Panc1 (cell line): ENCODE measurements around the gene S1PR3. TPM values are rescaled to one million over a fixed set of nuclear protein-coding genes. Genes with fewer than 3 reads are reported as not detected.

ENCODE experiments used
- ATAC-seq: fragments of 200-7000 bp; cut with Tn5 transposase; 2 replicates; pipeline ENCODE4 v1.9.1; 2020; ENCODE audit warnings: mild to moderate bottlenecking, moderate library complexity
- BruUV-seq: library from RNA; stranded (reverse); fragments of 400-500 nt; replicated peaks from 2 replicates; lab custom pipeline; 2021; lab: Mats Ljungman, UMichigan
- CTCF ChIA-PET: fragments of 300-600 bp; sonication (Branson Sonifier 250); formaldehyde crosslinking; loops from one replicate; lab custom pipeline; 2022; ENCODE audit warnings: antibody characterized with exemption; lab: Charles Lee
- POLR2A ChIA-PET: fragments of 300-600 bp; sonication (Branson Sonifier 250); formaldehyde crosslinking; loops from one replicate; lab custom pipeline; 2022; ENCODE audit warnings: antibody characterized with exemption; lab: Charles Lee
- DNase-seq: peaks from one replicate; pipeline ENCODE4 v3.0.0-alpha.2; 2010; ENCODE audit warnings: low read depth, low spot score
- H3K27ac ChIP-seq: 2 replicates; pipeline ENCODE4 v1.5.1; 2011; ENCODE audit warnings: mild to moderate bottlenecking, low read length, inconsistent platforms
- H3K27me3 ChIP-seq: fragments of 200-500 bp; sonication (Bioruptor generic); 2 replicates; pipeline ENCODE4 v1.6.0; 2014; ENCODE audit warnings: low read length, inconsistent platforms; ENCODE audit not compliant: control insufficient read depth, insufficient read depth
- H3K36me3 ChIP-seq: fragments of 200-500 bp; sonication (Bioruptor generic); 2 replicates; pipeline ENCODE4 v1.5.1; 2014; ENCODE audit warnings: inconsistent platforms, mild to moderate bottlenecking, low read length, moderate library complexity; ENCODE audit not compliant: control insufficient read depth, insufficient read depth
- H3K4me1 ChIP-seq: 2 replicates; pipeline ENCODE4 v1.5.1; 2011; ENCODE audit warnings: inconsistent platforms, mild to moderate bottlenecking, low read length, moderate library complexity; ENCODE audit not compliant: control insufficient read depth, insufficient read depth
- H3K4me3 ChIP-seq, 2 experiments: 2 replicates each; pipeline ENCODE4 v1.5.1; 2011 to 2012; ENCODE audit warnings: low read depth in 2 of 2, low read length in 2 of 2, mild to moderate bottlenecking in 2 of 2, inconsistent platforms in 1 of 2, moderate library complexity in 1 of 2
- H3K9me3 ChIP-seq: fragments of 200-500 bp; sonication (Bioruptor generic); 2 replicates; pipeline ENCODE4 v1.5.1; 2014; ENCODE audit warnings: low read depth, mild to moderate bottlenecking, inconsistent platforms, low read length, moderate library complexity; ENCODE audit not compliant: control insufficient read depth, insufficient read depth
- POLR2AphosphoS5 ChIP-seq: IDR thresholded peaks from 2 replicates; pipeline ENCODE4 v1.6.1; 2012; ENCODE audit warnings: mild to moderate bottlenecking, low read depth, low read length, moderate library complexity
- SIN3A ChIP-seq: IDR thresholded peaks from 2 replicates; pipeline ENCODE4 v1.6.1; 2012; ENCODE audit warnings: low read depth, mild to moderate bottlenecking, low read length, moderate library complexity, borderline replicate concordance; ENCODE audit not compliant: insufficient read depth
- TCF7L2 ChIP-seq: IDR thresholded peaks from 2 replicates; pipeline ENCODE4 v1.6.1; 2011; ENCODE audit warnings: mild to moderate bottlenecking, low read depth, low read length, inconsistent platforms
- in situ Hi-C: cut with HindIII; loops from 2 replicates; pipeline ENCODE4 v1.10.0; 2016; ENCODE audit warnings: low sequenced_read_pairs, low pct_unique_long_range_greater_than_20kb
- intact Hi-C: fragments of 100-400 bp; cut with micrococcal nuclease; formaldehyde crosslinking; loops from one replicate; pipeline ENCODE4 v1.10.0; 2022; ENCODE audit not compliant: unreplicated experiment
- total RNA-seq: library from RNA; stranded (reverse); gene quantifications from one replicate; pipeline ENCODE4 v1.2.1, GENCODE V29; 2021; ENCODE audit not compliant: unreplicated experiment
- TF ChIP-seq, protein P1 (sequence below), 2 experiments: IDR thresholded peaks; 2 replicates each; pipeline ENCODE4 v1.6.1; 2011 to 2012; ENCODE audit warnings: low read depth in 2 of 2, control low read depth in 1 of 2, low read length in 1 of 2, mild to moderate bottlenecking in 1 of 2, moderate library complexity in 1 of 2; ENCODE audit not compliant: insufficient read depth in 1 of 2
- TF ChIP-seq, protein P2 (sequence below): fragments of 450-650 bp; IDR thresholded peaks from 2 replicates; pipeline ENCODE4 v1.5.1; 2017; ENCODE audit warnings: mild to moderate bottlenecking

Gene S1PR3
- total RNA-seq, 1 experiment from 2014 or later, result 8.1 TPM

DNA sequence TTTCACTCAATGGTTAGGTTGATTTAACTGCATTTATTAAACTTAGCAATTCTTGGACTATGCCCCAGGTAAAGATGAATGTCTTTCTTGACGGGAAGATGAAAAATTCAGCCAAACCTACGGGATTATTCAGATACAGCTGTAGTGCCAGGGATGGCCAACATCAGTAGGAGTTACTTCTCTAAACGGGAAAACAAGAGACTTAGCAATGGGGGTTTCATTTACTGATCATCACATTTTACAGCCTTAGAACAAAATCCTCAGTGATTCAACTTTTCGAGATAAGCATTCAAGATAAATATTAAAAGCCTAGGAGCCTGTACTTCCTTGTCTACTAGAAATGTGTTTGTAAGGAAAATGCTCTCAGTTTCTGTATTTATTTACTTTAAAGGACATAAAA, 46.1 kb downstream of the S1PR3 start:
- Histone ChIP-seq H3K9me3 (no peaks in the 10 kb centered on the region), H3K36me3 (no peaks in the 10 kb centered on the region), H3K27me3 (no peaks in the 10 kb centered on the region), H3K27ac (no peak overlapping the region), H3K4me1 (no peaks in the 10 kb centered on the region), H3K4me3 (no peak overlapping the region)
- ChIA-PET POLR2A (no interaction called here), CTCF (no interaction called here)
- ATAC-seq, result no peak
- intact Hi-C loops, result no loop called here
- in situ Hi-C loops, result no loop called here
- no peak for DNase-seq
- TF ChIP-seq, protein P1, sequence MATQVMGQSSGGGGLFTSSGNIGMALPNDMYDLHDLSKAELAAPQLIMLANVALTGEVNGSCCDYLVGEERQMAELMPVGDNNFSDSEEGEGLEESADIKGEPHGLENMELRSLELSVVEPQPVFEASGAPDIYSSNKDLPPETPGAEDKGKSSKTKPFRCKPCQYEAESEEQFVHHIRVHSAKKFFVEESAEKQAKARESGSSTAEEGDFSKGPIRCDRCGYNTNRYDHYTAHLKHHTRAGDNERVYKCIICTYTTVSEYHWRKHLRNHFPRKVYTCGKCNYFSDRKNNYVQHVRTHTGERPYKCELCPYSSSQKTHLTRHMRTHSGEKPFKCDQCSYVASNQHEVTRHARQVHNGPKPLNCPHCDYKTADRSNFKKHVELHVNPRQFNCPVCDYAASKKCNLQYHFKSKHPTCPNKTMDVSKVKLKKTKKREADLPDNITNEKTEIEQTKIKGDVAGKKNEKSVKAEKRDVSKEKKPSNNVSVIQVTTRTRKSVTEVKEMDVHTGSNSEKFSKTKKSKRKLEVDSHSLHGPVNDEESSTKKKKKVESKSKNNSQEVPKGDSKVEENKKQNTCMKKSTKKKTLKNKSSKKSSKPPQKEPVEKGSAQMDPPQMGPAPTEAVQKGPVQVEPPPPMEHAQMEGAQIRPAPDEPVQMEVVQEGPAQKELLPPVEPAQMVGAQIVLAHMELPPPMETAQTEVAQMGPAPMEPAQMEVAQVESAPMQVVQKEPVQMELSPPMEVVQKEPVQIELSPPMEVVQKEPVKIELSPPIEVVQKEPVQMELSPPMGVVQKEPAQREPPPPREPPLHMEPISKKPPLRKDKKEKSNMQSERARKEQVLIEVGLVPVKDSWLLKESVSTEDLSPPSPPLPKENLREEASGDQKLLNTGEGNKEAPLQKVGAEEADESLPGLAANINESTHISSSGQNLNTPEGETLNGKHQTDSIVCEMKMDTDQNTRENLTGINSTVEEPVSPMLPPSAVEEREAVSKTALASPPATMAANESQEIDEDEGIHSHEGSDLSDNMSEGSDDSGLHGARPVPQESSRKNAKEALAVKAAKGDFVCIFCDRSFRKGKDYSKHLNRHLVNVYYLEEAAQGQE (IDR thresholded peaks at IDR 0.05; ENCODE audit: insufficient read depth in 1 of 2, low read depth in 2 of 2, low read length in 1 of 2), result no peak
- TF ChIP-seq TCF7L2 (no peak), POLR2AphosphoS5 (no peak), SIN3A (no peak)
- TF ChIP-seq, protein P2, sequence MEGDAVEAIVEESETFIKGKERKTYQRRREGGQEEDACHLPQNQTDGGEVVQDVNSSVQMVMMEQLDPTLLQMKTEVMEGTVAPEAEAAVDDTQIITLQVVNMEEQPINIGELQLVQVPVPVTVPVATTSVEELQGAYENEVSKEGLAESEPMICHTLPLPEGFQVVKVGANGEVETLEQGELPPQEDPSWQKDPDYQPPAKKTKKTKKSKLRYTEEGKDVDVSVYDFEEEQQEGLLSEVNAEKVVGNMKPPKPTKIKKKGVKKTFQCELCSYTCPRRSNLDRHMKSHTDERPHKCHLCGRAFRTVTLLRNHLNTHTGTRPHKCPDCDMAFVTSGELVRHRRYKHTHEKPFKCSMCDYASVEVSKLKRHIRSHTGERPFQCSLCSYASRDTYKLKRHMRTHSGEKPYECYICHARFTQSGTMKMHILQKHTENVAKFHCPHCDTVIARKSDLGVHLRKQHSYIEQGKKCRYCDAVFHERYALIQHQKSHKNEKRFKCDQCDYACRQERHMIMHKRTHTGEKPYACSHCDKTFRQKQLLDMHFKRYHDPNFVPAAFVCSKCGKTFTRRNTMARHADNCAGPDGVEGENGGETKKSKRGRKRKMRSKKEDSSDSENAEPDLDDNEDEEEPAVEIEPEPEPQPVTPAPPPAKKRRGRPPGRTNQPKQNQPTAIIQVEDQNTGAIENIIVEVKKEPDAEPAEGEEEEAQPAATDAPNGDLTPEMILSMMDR, result no peak
- BruUV-seq, result no TSS peak

DNA sequence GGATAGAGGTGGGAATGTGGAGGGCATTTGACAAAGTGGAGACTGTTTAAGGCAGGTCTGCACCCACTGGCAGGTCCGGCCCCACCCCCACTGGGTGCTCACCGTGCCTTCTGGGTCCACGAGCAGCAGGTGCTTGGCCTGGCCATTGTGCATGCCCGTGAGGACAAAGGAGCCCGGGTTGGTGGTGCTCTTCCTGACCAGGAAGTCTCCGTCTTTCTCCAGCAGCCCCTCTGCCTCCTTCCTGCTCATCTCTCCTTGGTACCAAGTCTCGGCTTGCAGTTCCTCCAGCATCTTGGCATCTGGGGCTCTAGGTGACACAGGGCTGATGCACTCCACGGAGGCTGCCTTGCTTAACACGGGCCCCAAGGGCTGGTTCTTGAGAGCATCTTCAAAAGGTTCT, 46.6 kb downstream of the S1PR3 start:
- ChIA-PET CTCF (no interaction called here), POLR2A (no interaction called here)
- no peak overlapping the region for H3K4me3 ChIP-seq
- intact Hi-C loops (no loop called here), in situ Hi-C loops (no loop called here)
- no peak overlapping the region for H3K27ac ChIP-seq
- DNase-seq (no peak), ATAC-seq (no peak)
- BruUV-seq, result no TSS peak
- TF ChIP-seq TCF7L2 (no peak), POLR2AphosphoS5 (no peak), SIN3A (no peak)
- TF ChIP-seq, protein P2, result no peak
- TF ChIP-seq, protein P1 (IDR thresholded peaks at IDR 0.05; ENCODE audit: insufficient read depth in 1 of 2, low read depth in 2 of 2, low read length in 1 of 2), result no peak
- H3K27me3 ChIP-seq, result no peaks in the 10 kb centered on the region
- H3K9me3 ChIP-seq, result no peaks in the 10 kb centered on the region
- no peaks in the 10 kb centered on the region for H3K4me1 ChIP-seq
- H3K36me3 ChIP-seq, result no peaks in the 10 kb centered on the region
